GM19238 (cell line): ENCODE measurements around the gene HMX3.

Experiments used
- DNase-seq: peaks from one replicate; pipeline ENCODE4 v3.0.0; 2011; ENCODE audit warnings: low spot score; ENCODE audit not compliant: insufficient read length

The HMX3 gene

DNA sequence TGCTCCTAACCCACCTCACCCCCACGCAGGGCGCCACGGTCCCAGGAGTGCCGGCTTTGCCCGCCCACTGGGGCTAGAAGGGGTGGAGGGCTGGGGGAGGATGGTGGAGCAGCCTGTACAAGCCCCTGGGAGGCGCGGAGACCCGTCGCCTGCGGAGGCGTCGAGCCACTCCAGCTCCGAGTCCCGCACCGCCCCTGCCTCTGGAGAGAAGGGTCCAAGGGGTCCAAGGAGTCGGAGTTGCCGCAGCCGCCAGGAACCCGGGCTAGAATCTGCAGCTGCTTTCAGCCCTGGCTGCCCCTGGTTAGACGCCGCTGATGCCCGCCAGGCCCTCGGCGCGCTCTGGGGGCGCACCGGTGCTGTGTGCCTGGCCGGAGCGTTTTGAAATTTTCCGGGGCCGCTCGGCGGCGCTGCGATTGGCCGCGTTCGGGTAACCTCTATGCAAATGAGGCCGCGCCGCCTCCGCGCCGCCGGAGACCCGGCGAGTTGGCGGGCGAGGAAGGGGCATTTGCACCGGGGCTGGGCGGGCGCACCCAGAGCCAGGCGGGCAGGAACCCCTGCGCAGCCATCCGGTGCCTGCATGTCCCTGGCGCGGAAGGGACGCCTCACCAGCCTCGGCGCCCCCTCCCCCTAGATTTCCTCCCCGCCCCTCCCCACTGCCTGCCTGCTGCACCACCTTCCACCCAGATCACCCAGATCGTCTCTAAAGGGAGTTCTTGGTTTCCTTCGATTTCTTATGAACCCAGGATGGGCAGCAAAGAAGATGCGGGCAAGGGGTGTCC lies 12.1 kb downstream of the HMX3 start, which contains the start of gene HMX2:
TSS of gene HMX2 (plus strand) at position 502 of the 779 bp plus-strand sequence. CDS start at position 745, 243 bp downstream.
- DNase-seq: no peak

GRCh38 chr10:123148414-123149161 lies 12.8 kb downstream of the HMX3 start:
- no peak for DNase-seq

- DNase-seq: no peak
Measured at GRCh38 chr10:123149162-123149567, 13.4 kb downstream of the HMX3 start.

DNA sequence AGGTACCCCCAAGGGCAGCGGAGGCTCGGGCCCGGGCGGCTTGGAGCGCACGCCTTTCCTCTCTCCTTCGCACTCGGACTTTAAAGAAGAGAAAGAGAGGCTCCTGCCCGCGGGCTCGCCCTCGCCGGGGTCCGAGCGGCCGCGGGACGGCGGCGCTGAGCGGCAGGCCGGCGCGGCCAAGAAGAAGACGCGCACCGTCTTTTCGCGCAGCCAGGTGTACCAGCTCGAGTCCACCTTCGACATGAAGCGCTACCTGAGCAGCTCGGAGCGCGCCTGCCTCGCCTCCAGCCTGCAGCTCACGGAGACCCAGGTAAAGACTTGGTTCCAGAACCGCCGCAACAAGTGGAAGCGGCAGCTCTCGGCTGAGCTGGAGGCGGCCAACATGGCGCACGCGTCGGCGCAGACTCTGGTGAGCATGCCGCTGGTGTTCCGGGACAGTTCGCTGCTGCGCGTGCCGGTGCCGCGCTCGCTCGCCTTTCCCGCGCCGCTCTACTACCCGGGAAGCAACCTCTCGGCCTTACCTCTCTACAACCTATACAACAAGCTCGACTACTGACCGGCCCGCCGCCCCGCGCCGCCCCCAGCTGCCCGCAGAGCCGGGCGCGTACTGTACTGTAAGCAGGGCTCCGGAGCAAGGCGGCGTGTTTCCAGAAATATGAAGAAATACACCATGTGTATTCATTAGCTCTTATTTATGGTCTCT lies 13.9 kb downstream of the HMX3 start:
- no peak for DNase-seq

GRCh38 chr10:123150271-123150985 lies 14.7 kb downstream of the HMX3 start:
- DNase-seq: no peak

DNA sequence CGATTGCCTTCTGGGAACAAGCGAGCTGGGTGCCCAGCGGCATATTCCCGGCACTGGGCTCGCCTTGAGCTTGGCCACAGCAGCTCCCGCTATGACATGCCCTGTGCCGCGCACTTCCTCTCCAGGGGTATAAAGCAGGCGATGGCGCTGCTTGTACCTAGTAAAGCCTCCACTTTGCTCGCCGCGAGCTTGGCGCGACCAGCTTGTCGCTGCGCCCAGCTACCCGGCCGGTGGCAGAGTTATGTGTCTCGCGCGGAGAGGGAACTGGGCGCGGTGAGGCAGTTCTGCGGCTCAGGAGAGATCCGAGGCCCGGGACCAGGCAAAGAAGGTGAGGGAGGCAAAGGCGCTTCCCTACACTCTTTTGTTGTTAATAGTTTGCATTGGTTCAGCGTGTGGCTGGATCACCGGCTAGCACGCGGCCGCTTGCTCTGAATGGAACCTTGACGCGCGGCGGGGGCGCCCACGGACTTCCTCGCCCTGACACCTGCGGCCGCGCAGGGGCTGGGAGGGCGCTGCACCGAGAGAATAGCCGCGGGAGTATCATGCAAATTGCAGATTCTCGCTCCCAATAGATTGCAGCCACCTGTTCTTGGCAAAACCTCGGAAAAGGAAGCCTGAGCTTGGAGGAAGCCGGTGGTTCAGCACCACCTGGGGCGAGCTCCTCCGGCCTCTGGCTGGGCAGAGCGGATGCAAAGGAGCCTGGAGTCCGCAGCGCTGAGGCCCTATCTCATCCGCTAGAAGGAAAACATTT lies 15.4 kb downstream of the HMX3 start:
- no peak for DNase-seq

GRCh38 chr10:123151737-123152135 lies 16.0 kb downstream of the HMX3 start:
- no peak for DNase-seq

- DNase-seq: no peak
Measured at GRCh38 chr10:123153486-123154091, 17.8 kb downstream of the HMX3 start.

DNA sequence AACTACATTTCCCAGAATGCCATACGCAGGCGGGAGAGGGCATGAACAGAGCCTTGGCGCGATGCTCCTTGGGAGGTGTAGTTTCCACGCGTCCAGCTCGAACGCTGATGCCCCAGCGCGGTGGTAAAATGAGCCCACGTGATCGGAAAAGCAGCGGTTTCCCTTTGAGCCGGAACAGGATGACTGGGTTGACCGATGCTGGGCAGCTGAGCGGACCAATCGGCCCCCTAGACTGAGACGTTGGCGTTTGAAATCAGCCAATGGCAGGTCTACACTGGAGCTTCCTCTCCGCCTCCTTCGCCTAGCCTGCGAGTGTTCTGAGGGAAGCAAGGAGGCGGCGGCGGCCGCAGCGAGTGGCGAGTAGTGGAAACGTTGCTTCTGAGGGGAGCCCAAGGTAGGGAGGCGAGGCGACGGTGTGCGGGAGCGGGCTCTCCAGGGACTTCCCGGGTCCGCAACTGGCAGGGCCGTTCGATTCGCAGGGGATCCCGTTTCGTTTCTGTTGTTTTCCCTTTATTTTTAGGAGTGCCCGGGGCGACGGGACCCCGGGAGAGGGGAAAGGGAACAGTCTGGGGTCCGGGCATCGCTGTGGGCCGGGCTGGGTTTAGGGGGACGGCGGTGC lies 18.4 kb downstream of the HMX3 start, which contains the start of gene BUB3:
TSS of gene BUB3 (plus strand) at position 311 of the 619 bp plus-strand sequence. CDS start 516 bp downstream, outside the sequence.
- DNase-seq: peak; percentile 93

DNA sequence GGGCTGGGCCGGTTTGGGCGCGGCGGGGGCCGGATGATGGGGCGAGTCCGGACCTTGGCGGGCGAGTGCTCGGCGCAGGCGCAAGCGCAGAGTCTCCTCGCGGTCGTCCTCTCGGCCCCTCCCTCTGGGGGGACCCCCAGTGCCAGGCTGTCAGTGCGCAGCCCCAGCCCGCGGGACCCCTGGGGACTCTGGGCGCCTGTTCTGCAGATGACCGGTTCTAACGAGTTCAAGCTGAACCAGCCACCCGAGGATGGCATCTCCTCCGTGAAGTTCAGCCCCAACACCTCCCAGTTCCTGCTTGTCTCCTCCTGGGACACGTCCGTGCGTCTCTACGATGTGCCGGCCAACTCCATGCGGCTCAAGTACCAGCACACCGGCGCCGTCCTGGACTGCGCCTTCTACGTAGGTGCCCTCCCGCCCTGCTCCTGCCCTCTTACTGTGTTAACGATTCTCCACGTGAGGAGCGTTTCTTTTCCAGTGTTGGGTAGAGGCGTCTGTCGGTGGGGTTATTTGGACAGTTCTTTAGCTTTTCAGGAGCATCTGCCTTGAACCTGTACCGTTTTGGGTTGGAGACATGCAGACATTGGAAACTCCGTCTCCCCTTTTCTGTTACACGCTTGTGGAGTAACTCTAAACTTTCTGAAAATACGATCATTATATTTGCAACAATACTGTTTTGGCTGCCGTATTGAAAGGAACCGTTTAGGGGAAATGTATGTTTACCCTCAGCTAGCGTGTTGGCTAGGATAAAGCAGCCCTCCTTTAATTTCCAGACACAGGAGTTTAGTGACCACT lies 19.1 kb downstream of the HMX3 start:
- DNase-seq: no peak

DNA sequence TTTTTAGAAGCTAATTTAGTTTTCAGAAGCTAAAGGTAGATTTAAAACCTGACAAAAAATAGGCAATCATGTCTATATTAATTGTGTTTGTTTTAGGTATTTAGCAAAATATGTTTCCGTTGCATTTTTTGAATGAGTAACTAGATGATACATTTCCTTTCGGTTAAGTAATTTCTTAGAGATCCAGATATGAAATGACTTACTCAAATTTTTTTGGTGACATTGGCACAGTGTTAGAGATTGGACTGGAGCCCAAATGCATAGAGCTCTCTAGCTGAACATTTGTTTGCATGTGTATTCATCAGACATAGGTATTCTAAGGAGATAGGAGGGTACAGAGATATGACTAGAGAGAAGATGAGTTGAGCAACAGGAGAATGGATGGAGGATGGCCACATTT lies 20.3 kb downstream of the HMX3 start:
- no peak for DNase-seq

- no peak for DNase-seq
Measured at GRCh38 chr10:123157210-123157609, 21.4 kb downstream of the HMX3 start.

- DNase-seq: no peak
Measured at GRCh38 chr10:123158682-123159081, 22.9 kb downstream of the HMX3 start.

- DNase-seq: no peak
Measured at GRCh38 chr10:123160311-123160980, 24.7 kb downstream of the HMX3 start.

GRCh38 chr10:123164319-123164718 lies 28.5 kb downstream of the HMX3 start:
- no peak for DNase-seq

GRCh38 chr10:123165445-123166072 lies 29.8 kb downstream of the HMX3 start:
- no peak for DNase-seq

DNA sequence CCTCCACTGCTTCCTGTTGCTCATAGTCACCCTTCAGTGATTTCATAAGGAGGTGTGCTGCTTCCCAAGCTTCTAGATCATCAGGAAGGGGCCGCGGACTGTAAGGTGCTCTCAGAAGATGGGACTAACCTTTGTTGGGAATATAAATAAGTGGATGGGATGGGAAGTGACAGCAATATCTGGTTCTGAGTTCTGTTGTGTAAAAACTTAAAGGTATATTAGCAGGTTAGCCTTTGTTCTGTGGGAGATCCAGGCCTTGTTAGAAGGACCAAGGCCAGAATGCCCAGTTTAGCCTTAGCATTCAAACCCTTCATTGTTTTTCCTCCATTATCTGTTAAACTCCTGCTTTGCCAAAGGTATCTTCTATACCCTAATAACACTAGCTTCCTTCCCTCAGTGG lies 30.8 kb downstream of the HMX3 start:
- no peak for DNase-seq

- no peak for DNase-seq
Measured at GRCh38 chr10:123170961-123171360, 35.2 kb downstream of the HMX3 start.
